Mesenteric fat pad (tissue), 1 donor: ENCODE measurements around the gene CENPA. TPM values are rescaled to one million over a fixed set of nuclear protein-coding genes. Genes with fewer than 3 reads are reported as not detected.
"Not testable (repeated sequence)": the region's sequence is repeated elsewhere in the genome, so short reads cannot be mapped to it uniquely, and the experiment has no call there.

ENCODE experiments used
- DNase-seq: peaks from one replicate; pipeline ENCODE4 v3.0.0-alpha.2; 2020; ENCODE audit warnings: low spot score
- total RNA-seq: library from RNA; stranded (reverse); fragmentation: NEBNext Ultra II Directional; extraction: Animal tissue kit (Norgen Biotek cat#: 25700); gene quantifications from one replicate; pipeline ENCODE4 v1.2.1, GENCODE V29; 2021
- donor health status: DM: yes; HTN: yes; CAD: no.

The CENPA gene
- total RNA-seq, 1 donor from 2014 or later: 0.32 TPM

DNA sequence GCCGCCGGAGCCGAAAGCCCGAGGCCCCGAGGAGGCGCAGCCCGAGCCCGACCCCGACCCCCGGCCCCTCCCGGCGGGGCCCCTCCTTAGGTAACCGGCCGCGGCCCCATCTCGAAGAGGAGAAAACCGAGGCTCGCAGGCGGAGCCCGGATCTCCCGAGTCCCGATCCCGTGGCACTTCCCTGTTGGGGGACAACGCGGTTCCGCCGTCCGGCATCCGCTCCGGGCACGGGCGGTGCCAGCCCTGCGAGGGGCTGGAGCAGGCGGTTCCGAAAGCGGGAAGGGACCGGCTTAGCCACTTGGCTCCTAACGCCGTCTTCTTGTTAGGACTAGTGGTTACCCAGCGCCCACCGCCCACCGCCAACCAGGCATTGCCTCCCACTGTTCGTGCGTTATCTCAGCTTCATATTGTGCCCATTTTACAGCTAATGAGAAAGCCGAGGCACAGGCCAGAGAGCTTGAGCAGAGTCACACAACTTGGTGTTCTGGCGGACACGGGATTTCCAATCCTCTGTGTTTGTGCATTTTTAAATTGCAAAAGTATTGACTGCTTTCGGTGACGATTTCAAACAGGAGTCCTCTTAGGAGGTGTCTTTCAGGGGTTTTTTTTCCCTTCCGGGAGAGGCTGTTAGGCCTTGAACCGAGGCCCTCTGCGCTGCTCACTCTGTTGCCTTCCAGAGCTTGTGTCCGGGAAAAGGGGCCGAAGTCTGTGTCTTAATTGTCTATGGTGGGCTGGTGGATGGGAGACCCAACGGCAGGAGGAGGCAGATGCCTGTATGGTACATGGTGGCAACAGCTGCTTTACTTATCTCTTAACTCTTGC lies 562 bp downstream of the CENPA start:
- DNase-seq: no peak

DNA sequence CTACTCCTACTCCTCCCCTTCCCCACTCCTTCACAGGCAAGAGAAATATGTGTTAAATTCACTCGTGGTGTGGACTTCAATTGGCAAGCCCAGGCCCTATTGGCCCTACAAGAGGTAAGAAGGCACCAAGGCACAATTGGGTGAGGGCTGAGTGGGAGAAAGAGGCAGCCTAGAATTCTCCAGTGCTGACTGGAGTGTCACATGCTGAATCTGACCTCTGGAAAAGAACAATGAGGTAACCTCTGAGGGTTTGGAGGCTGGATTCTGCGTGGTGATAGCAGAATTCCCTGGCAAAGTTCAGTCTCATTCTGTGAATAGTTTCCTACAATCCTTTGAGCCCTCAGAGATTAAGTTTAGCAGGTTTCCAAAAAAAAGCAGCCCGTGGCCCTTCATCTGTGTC lies 6.9 kb downstream of the CENPA start:
- no peak for DNase-seq

DNA sequence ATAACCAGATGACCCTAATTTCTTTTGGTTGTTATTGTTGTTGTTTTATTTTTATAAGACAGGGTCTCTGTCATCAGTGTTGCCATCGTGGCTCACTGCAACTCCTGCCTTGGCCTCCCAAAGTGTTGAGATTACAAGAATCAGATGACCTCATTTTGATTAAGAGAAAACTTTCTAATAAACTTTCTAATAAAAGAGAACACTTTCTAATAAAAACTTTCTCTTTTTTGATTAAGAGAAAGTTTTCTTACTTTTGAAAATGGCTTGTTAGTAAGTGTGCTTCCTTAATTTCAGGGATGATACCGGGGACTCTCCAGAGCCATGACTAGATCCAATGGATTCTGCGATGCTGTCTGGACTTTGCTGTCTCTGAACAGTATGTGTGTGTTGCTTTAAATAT lies 7.7 kb downstream of the CENPA start:
- DNase-seq: no peak

DNA sequence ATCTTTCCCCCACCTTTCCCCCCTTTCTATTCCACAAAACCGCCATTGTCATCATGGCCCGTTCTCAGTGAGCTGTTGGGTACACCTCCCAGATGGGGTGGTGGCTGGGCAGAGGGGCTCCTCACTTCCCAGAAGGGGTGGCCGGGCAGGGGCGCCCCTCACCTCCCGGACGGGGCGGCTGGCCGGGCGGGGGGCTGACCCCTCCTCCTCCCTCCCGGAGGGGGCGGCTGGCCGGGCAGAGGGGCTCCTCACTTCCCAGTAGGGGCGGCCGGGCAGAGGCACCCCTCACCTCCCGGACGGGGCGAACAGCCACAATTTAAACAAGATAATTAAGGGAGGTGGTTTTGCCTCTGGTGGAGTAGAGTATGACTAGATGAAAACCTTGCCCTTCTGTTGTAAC lies 9.3 kb downstream of the CENPA start:
- not testable (repeated sequence) for DNase-seq

DNA sequence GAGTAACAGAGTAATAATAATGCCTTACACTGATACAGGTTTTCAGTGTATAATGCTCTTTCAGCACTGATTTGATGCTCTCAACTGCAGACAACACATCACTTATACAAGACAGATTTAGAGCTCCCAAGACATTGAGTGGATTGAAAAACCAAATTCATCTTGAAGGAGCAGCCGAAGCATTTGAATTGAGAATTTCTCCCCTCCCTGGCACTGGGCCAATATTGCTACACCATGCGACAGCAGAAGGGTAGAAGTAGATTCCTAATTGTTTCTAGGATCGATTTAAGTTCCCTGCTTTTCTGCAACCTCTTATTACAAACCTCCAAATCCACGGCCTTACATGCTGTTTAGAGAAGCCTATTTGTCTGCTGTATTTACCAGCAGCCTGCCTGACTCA lies 15.5 kb downstream of the CENPA start:
- DNase-seq: no peak

DNA sequence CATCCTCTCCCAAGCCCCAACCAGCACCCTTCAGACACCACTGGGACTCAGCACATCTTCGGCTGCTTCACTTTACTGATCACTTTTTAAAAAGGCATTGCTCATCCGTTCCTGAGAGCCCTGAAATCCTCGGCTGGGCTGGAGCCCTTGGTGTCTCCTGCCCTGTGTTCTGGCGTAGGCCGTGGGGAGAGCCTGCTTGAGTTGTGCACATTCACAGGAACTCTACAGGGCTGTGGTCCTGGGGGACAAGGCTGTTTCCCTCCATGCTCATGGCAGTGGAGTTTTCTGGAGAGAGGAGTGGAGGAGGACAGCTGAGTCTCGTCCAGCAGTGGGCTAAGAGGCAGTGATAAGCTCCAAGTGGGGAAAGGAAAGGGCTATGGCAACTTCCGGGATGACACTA lies 15.9 kb downstream of the CENPA start:
- no peak for DNase-seq

DNA sequence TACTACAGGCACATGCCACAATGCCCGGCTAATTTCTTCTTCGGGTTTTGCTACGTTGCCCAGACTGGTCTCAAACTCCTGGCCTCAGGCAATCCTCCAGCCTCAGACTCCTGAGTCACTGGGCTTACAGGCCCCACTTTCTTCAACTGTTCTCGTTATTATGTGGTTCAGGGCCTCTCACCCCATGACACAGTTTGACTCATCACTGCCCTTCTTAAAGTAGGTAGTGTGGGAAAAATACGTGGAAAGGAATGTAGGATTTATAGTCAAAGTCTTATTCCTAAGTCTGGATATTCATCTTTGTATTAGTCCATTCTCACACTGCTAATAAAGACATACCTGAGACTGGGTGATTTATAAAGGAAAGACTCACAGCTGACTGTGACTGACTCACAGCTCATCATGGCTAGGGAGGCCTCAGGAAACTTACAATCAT lies 19.4 kb downstream of the CENPA start:
- DNase-seq: no peak

DNA sequence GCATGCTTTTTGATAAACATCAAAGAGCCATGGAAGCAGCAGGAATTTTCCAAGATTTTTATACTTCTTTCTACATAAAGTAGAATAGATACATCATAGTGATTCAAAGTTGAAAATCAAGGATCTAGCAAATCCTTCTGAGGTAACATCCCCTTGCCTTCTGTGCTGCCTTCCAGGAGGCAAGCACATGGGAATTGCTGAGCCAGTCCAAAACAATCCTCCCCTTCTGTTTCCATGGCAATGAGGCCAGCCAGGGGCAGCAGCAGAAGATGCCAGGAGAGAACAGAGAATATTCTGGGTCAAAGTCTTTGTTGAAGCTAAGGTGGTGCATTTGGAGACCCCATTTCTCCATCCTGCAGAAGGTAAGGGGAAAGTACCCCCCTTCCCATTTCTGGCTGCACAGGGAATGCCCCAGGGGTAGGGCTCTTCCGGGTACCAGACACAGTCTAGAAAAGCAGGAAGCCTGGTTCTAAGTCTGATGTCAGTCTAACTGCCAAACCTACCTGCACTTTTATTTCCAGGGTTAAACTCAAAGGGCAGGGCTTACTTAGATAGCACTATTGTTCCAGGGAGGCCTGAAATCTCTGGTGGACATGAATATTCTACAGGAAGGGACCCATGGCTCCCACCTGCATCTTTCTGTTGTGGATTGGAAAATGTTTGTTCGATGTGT lies 22.1 kb downstream of the CENPA start:
- no peak for DNase-seq

DNA sequence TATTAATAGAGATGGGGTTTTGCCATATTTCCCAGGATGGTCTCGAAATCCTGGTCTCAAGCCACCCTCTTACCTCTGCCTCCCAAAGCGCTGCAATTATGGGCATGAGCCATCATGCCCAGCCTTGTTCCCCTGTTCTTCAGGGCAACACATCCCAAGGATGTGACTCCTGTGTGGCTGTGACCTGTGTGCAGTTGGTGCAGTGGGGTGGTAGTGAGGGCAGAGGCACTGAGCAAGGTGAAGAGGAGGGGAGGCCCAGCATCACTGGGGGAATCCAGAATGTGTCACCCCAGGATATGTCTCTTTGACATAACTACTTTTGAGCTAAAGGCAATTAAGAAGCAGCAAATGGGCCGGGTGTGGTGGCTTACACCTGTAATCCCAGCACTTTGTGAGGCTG lies 23.4 kb downstream of the CENPA start:
- no peak for DNase-seq

DNA sequence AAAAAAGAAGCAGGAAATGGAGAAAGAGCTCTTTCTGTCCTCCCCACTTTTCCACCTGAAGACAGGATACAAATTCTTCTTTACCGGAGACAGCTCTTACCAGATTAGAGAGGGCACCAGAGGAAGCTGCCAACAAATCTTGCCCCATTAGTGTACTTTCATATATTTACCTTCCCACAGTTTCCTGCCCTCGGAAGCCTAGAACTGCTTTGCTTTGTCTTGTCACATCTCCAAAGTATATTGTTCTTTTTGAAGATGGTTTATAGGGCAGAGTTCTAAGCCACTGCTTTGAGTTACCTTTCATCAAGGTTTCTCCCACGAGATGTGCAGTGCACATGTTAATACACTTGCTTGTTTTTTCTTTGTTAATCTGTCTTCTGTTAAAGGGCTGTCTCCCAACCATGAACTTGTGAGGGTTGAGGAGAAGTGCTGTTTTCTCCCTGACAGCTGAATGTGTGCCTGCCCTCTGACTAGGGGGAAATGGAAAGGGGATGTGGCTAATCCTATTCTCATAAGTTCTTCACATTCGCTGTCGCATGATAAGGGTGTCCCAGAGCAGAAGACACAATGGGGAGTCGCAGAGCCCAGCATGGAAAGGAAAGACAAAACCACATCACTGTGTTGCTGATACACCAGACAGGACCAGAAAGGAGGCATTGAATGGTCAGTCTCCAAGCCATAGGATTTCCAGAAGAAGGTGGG lies 24.2 kb downstream of the CENPA start:
- DNase-seq: no peak

DNA sequence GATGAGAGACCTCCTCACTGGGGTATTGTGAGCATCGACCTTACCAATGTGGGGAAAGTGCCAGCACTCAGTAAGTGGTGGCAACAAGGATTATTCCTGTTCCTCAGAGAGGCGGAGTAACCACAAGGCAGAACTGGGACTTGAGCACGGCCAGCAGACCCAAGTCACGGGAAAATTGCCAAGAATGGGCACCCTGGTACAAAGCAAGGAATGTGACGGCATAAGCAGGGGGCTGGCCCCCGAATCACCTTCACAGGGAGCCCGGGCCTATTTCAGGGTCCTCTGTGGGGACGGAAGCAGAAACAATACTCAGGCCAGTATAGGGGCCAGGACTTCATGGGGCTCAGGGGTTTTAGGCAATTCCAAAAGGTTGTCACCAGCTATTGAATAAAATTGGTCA lies 25.4 kb downstream of the CENPA start:
- DNase-seq: no peak

DNA sequence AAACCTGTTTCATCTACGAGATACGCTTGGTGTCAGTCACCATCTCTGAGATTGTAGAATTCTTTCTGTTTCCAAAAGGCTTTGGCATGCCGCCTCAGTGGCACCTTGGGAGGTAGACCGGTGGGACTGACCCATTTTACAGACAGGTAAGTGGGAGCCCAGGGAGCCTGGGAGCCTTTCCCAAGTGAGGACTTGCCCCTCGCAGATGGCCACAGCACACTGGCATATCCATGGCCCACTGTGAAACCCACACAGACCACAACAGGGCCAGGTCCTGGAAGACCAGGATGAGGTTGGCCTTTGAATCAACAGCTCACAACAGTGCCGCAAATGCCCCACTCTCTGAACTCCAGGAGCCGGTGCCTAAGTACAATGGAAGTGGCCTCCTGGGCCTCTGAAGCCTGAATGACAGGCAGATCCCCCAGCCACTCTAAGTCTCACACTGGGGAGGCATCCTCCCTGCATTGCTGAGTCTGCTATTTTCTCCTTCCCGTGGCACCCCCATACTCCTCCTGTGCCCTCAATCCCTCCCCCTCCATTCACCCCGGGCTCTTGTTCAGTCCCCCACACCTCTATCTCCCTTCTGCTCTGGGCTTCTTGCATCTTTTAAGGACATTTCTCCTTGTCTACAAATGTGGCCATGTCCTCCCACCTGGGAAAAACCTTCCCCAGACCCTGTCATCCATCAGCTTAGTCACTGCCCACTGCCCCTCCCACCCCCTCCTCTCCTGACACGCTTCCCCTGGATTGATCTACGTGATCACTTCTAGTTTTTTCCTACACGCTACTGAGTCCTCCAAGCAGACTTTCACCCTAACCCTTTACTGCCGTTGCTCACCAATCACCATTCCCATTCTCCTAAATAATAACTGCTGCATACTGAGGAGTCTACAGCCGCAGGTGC lies 26.2 kb downstream of the CENPA start:
- DNase-seq: no peak

DNA sequence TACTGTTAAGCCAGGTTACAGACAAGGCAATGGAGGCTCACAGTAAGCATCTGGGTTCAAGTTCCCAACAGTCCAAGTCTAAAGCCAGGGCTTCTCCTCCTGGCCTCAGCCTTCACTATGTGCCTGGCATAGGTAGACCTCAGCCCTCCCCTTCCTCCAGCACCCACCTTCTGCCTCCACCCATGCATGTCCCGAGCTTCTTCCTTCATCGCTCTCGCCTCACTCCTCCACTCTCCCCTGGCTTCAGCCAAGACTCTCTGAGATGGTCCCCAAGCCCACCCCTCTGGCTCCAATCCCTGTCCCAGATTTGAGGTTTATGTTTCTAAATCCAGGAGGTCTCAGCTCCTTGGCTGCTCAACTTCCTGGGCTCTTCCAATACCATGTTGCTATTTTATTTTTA lies 26.9 kb downstream of the CENPA start:
- DNase-seq: no peak

DNA sequence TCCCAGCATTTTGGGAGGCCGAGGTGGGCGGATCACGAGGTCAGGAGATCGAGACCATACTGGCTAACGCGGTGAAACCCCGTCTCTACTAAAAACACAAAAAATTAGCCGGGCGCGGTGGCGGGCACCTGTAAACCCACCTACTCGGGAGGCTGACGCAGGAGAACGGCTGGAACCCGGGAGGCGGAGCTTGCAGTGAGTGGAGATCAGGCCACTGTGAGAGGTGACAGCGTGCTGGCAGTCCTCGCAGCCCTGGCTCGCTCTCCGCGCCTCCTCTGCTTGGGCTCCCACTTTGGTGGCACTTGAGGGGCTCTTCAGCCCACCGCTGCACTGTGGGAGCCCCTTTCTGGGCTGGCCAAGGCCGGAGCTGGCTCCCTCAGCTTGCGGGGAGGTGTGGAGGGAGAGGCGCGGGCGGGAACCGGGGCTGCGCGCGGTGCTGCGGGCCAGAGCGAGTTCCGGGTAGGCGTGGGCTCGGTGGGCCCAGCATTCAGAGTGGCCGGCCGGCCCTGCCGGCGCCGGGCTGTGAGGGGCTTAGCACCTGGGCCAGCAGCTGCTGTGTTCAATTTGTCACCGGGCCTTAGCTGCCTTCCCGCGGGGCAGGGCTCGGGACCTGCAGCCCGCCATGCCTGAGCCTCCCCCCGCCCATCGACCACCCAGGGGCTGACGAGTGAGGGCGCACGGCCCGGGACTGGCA lies 28.4 kb downstream of the CENPA start:
- not testable (repeated sequence) for DNase-seq

DNA sequence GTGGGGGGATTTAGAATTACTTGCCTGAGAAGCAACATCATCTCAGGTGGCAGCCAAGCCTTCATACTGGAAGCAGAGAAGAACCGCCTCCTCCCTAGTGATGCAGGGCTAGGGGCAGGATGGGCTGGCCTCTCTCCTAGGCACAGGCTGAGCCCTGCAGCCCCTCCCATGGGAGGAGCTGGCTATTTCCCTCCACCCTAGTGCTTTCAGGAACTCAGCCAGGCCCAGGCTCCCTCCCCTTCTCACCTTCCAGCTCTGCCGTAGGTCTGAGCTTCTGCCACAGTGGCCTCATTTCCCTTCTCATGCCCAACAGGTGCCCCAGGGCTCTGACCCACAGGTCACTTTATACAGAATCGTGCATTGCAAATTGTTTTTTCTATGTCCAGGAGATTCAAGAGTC lies 31.0 kb downstream of the CENPA start:
- no peak for DNase-seq

DNA sequence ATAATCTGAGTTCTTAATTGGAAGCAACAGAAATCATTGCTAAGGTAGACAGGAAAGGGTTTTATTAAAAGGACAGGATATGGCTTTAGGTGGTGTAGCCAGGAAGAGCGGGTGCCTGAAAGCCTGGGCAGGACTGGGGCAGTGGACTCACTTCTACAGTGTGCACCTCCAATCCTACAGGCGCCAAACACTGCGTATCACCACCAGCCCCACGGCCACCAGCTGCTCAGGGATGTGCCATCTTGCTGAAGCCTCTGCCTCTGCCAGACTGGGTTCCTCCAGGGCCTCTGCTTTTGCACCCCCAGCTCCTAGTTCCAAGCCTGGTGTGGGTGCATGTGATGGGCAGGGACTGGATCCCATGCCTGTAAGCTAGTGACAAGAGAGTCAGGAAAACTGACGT lies 32.4 kb downstream of the CENPA start:
- no peak for DNase-seq

DNA sequence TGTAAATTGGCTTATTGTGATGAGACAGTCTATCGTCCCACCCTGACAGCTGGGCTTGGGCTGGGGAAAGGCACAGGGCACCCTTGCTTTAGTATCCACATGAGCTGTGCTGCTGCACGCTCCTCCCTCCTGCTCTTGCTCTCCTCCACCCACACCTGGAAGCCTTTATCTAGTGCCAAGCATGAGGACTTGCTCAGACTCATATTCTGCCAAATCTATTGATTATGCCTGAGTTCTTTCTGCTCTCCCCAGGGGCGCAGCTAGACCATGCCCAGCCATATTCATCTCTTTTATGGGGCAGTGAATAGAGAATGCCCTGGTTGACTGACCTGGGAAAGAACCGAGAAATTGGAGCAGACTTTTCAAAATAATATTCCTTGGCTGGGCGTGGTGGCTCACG lies 33.1 kb downstream of the CENPA start:
- DNase-seq: no peak

DNA sequence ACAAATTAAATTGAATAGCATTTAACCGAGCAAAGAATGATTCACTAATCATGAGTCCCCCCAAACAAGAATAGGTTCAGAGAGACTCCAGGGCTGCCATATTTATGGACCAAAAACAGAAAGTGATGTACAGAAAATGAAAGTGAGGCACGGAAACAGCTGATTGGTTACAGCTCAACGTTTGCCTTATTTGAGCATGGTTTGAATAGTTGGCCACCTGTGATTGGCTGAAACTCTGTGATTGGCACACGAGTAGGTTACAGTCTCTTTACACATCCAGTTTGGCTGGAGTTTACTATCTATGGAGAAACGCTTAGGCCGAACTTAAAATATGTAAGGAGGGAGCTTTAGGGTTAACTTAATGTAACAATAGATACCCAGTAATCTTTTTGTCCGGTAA lies 35.1 kb downstream of the CENPA start:
- no peak for DNase-seq

DNA sequence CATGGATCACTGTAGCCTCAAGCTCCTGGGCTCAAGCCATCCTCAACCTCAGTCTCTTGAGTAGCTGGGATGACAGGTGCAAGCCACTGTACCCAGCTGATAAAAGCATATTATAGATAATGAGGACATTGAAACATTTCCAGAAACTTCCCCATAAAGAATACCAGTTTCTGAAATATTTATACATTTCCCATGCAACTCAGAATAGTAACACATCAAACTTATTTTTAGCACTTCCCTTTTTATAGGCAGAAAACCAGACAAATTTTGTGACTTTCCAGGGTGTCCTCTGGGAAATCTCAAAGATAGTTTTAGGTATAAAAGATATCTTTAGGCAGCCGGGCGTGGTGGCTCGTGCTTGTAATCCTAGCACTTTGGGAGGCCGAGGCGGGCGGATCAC lies 37.0 kb downstream of the CENPA start:
- no peak for DNase-seq

DNA sequence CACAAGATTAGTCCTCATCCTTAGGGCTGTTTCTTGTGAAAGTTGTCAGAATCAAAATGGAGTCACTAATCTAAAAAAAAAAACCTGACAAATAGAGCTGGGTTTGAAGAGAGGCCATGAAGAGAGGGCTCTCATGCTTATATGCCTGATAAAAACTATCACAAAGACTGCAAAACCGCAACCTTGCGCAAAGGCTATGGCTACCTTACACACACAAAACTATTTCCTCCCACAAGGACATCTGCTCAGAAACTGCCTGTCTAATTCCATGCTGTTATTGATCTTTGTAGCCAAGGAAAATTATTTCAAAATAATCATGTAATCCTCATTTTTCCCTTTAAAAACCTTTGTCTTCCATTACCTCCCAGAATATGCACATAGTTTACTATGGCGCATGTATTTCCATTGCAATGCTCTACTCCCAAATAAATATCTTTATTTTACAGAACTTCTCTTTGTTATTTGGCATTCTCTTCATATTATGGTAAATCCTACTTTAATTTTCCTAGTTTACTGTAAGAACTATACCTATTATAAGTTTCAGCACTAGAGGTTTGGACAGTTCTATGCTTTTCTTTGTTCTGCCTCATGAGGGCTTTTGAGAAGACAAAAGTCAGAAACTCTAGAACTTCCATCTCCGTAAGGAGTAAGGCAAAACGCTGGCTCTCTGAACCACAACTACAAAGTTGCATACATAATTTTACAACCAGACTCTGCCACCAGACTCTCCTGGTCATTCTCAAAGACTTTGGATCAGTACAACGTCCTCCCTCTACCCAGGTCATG lies 52.5 kb downstream of the CENPA start:
- no peak for DNase-seq
